KMS-11 (cell line): ENCODE measurements around the gene WRAP73.

Source experiments
- H2AFZ ChIP-seq: fragments of 200-600 bp; sonication (generic); 2 replicates; pipeline ENCODE4 v1.6.1; 2016; ENCODE audit warnings: antibody characterized with exemption, mixed run types, low read depth
- H3K27ac ChIP-seq: fragments of 200-600 bp; sonication (generic); 2 replicates; pipeline ENCODE4 v1.6.1; 2016; ENCODE audit warnings: mild to moderate bottlenecking, mixed run types
- H3K27me3 ChIP-seq: fragments of 200-600 bp; sonication (generic); 2 replicates; pipeline ENCODE4 v1.6.1; 2017; ENCODE audit warnings: mild to moderate bottlenecking, low read depth, mixed run types, moderate library complexity; ENCODE audit not compliant: insufficient read depth
- H3K36me3 ChIP-seq: fragments of 200-600 bp; sonication (generic); 2 replicates; pipeline ENCODE4 v1.6.1; 2017; ENCODE audit warnings: mild to moderate bottlenecking, mixed run types; ENCODE audit not compliant: insufficient read depth
- H3K4me1 ChIP-seq: fragments of 200-600 bp; sonication (generic); 2 replicates; pipeline ENCODE4 v1.6.1; 2016; ENCODE audit warnings: mild to moderate bottlenecking, low read depth, mixed run types; ENCODE audit not compliant: poor library complexity, severe bottlenecking
- H3K4me2 ChIP-seq: fragments of 200-600 bp; sonication (generic); 2 replicates; pipeline ENCODE4 v1.7.0; 2016; ENCODE audit warnings: mild to moderate bottlenecking, mixed run types
- H3K4me3 ChIP-seq: fragments of 200-600 bp; sonication (generic); IDR thresholded peaks from 2 replicates; pipeline ENCODE4 v1.6.1; 2017; ENCODE audit warnings: low read depth, low read length, mixed read lengths; ENCODE audit not compliant: insufficient read depth
- H3K79me2 ChIP-seq: fragments of 200-600 bp; sonication (generic); 2 replicates; pipeline ENCODE4 v1.6.1; 2016; ENCODE audit warnings: low read depth, mixed run types; ENCODE audit not compliant: insufficient read depth
- H3K9ac ChIP-seq: fragments of 200-600 bp; sonication (generic); 2 replicates; pipeline ENCODE4 v1.6.1; 2016; ENCODE audit warnings: mild to moderate bottlenecking, mixed run types
- H4K20me1 ChIP-seq: fragments of 200-600 bp; sonication (generic); 2 replicates; pipeline ENCODE4 v1.6.1; 2016; ENCODE audit warnings: mild to moderate bottlenecking, mixed run types; ENCODE audit not compliant: insufficient read depth
- TF ChIP-seq, protein P1 (sequence below): fragments of 200-600 bp; sonication (generic); conservative IDR thresholded peaks from 2 replicates; pipeline ENCODE4 v1.6.1; 2017; ENCODE audit warnings: low read depth, mild to moderate bottlenecking, antibody characterized with exemption, low read length, moderate library complexity, mixed read lengths

WRAP73 gene

DNA sequence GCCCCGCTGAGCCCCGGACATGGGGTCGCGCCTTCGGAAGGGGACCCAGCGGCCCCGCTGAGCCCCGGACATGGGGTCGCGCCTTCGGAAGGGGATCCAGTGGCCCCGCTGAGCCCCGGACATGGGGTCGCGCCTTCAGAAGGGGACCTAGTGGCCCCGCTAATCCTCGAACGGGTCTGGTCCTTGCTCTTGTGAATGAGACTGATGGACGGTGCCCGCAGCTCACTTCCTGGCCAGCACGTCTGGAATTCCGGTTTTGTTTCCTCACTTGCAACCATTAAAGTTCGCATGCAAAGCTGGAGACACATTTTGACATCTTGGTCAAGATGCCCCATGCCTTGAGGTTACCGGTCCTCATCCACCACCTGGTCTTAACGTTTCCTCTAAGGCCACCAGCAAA lies 5.6 kb downstream of the WRAP73 start:
- Histone ChIP-seq H3K27ac (no peak overlapping the region), H2AFZ (no peak overlapping the region), H3K9ac (no peak overlapping the region), H3K27me3 (no peaks in the 10 kb centered on the region; the same call in none of the 2 replicates), H3K4me3 (no peak overlapping the region), H4K20me1 (no peaks in the 10 kb centered on the region), H3K4me2 (no peak overlapping the region), H3K4me1 (peaks cover 10% of the 10 kb centered on the region), H3K36me3 (no peaks in the 10 kb centered on the region), H3K79me2 (no peaks in the 10 kb centered on the region)
- TF ChIP-seq, protein P1, sequence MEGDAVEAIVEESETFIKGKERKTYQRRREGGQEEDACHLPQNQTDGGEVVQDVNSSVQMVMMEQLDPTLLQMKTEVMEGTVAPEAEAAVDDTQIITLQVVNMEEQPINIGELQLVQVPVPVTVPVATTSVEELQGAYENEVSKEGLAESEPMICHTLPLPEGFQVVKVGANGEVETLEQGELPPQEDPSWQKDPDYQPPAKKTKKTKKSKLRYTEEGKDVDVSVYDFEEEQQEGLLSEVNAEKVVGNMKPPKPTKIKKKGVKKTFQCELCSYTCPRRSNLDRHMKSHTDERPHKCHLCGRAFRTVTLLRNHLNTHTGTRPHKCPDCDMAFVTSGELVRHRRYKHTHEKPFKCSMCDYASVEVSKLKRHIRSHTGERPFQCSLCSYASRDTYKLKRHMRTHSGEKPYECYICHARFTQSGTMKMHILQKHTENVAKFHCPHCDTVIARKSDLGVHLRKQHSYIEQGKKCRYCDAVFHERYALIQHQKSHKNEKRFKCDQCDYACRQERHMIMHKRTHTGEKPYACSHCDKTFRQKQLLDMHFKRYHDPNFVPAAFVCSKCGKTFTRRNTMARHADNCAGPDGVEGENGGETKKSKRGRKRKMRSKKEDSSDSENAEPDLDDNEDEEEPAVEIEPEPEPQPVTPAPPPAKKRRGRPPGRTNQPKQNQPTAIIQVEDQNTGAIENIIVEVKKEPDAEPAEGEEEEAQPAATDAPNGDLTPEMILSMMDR: no peak

DNA sequence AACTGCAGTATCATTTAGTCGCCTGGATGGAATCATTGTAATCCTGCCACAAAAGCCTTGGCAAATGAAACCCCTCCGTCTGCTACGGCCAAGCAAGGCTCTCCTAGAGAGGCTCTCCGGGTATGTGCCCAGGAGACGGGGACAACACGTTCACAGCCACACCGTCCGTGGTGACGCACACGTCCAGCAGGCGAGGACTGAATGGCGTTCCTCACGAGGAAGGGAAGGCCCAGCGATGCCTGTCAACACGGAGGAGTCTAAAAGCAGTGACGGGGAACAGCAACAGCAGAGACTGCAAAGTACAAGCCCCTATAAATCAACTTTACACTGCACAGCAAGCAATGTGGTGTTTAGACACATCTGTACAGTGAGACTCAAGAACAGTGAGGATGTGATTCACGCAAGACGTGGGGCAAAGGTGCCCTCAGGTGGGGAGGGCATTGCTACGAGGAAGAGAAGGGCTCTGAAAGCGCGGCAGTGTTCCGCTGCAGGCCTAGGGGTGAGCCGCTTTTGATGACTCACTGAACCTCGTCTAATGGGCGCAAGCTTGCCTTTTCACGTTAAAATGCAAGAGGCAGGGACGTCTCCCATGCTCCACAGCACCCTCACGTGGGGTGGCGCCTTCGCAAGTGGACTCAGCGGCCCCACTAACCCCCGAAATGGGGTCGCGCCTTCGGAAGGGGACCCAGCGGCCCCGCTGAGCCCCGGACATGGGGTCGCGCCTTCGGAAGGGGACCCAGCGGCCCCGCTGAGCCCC lies 6.8 kb downstream of the WRAP73 start:
- Histone ChIP-seq H3K27ac (no peak overlapping the region), H2AFZ (no peak overlapping the region), H3K27me3 (no peaks in the 10 kb centered on the region; the same call in 1 of the 2 replicates), H3K4me1 (no peaks in the 10 kb centered on the region), H3K4me2 (no peak overlapping the region), H3K36me3 (no peaks in the 10 kb centered on the region), H3K4me3 (no peak overlapping the region), H3K79me2 (no peaks in the 10 kb centered on the region), H4K20me1 (no peaks in the 10 kb centered on the region), H3K9ac (no peak overlapping the region)
- TF ChIP-seq, protein P1: no peak

DNA sequence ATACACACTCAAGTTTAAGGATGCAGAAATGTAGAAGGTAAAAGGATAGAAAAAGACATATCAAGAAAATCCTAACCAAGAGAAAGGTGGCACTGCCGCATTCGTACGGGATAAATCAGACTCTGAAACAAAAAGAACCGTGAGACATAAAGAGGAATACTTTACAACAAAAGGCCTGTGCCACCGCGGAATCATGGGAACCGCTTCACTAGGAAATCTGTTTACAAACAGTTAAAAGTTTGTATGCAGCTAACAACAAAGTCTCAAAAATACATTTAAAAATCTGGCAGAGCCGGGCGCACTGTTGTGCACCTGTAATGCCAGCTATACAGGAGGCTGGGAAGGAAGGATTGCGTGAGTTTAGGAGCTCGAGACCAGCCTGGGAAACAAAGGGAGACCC lies 8.1 kb downstream of the WRAP73 start:
- Histone ChIP-seq H3K27me3 (no peaks in the 10 kb centered on the region), H3K79me2 (no peaks in the 10 kb centered on the region), H3K36me3 (no peaks in the 10 kb centered on the region), H3K4me2 (no peak overlapping the region), H3K4me1 (no peaks in the 10 kb centered on the region), H3K27ac (no peak overlapping the region), H3K9ac (no peak overlapping the region), H4K20me1 (no peaks in the 10 kb centered on the region), H2AFZ (no peak overlapping the region), H3K4me3 (no peak overlapping the region)
- TF ChIP-seq, protein P1: no peak

DNA sequence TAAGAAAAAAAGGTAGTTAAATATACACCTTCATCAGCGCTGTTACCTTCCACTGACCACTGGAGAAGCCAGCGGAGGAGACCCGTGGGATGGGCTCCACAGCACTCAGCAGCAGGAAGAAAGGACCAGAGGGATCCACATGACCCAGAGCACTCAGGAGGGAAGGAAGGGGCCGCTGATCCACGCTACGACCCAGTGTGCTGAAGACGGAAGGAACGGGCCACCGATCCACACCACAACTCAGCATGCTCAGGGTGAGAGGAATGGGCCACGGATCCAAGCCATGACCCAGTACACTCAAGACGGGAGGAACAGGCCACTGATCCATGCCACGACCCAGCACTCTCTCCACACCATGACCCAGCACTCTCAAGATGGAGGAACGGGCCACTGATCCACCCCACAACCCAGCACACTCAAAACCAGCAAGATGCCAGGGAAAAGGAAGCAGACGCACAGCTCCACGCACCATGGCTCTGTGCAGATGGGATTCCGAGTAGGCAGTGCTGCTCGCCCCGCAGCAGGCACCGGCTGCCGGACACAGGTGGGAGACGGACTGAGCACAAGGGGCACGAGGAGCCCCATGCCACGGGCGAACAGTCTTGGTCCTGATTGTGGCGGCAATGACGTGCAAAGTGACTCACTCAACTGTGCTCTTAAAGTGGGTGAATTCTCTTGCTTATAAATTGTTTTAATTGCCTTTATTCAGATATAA lies 8.7 kb downstream of the WRAP73 start:
- H4K20me1 ChIP-seq: no peaks in the 10 kb centered on the region
- no peak overlapping the region for H3K9ac ChIP-seq
- H3K4me1 ChIP-seq: no peaks in the 10 kb centered on the region
- H3K4me2 ChIP-seq: no peak overlapping the region
- TF ChIP-seq, protein P1: no peak
- no peaks in the 10 kb centered on the region for H3K27me3 ChIP-seq
- H3K36me3 ChIP-seq: no peaks in the 10 kb centered on the region
- H3K79me2 ChIP-seq: no peaks in the 10 kb centered on the region
- H2AFZ ChIP-seq: no peak overlapping the region
- H3K27ac ChIP-seq: no peak overlapping the region
- no peak overlapping the region for H3K4me3 ChIP-seq
